GM19468 (cell line): ENCODE measurements around the gene BARD1.
"Not testable (repeated sequence)": the region's sequence is repeated elsewhere in the genome, so short reads cannot be mapped to it uniquely, and the experiment has no call there.

ENCODE experiments used
- ATAC-seq: cut with Tn5 transposase; IDR thresholded peaks from one replicate; pipeline ENCODE4 v1.9.1; 2021; ENCODE audit warnings: mild to moderate bottlenecking, moderate library complexity, moderate number of reproducible peaks; ENCODE audit not compliant: unreplicated experiment; ENCODE audit errors: extremely low read depth

The BARD1 gene

GRCh38 chr2:214774108-214774507 is 35.4 kb downstream of the BARD1 start:
- no peak for ATAC-seq

- ATAC-seq = no peak
Observed at GRCh38 chr2:214772443-214773015, 37.0 kb downstream of the BARD1 start.

DNA sequence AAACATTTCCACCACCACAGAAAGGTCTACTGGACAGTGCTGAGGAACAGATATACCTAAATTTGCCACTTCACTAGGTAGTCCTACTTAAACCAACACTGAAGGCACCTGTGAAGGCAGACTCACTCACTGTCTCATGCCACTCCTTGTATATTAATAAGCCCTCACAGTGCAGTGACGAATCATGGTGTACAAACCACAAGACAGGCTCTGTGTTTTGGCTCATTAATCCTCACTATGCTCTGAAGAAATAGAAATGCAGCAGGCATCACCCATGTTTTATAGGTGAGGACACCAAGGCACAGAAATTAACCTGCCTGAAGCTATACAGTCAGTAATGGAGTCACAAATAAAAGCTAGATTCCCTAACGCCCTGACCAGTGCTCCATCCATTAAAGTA is 44.3 kb downstream of the BARD1 start:
- ATAC-seq = no peak

- no peak for ATAC-seq
Observed at GRCh38 chr2:214753455-214753854, 56.0 kb downstream of the BARD1 start.

DNA sequence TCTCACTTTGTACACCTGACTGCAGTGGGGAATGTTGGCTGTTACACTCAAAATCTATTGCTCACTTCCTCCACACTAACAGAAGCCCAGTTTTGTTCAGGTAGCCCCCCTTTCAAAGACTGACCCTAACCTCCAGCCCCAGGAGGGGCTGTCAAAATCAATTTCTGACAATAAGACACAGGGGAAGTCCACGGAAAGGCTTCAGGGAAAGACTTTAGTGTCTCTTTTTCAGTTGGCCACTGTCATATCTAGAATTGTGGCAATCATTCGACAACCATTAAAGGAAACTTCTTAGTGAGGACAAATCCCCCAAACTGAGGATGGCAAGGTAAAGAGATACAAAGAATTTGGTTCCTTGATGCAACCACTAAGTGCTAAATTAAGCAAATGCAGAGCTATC is 59.0 kb downstream of the BARD1 start:
- ATAC-seq = no peak

- ATAC-seq = peak; percentile 71
Observed at GRCh38 chr2:214747992-214748391, 61.5 kb downstream of the BARD1 start.

DNA sequence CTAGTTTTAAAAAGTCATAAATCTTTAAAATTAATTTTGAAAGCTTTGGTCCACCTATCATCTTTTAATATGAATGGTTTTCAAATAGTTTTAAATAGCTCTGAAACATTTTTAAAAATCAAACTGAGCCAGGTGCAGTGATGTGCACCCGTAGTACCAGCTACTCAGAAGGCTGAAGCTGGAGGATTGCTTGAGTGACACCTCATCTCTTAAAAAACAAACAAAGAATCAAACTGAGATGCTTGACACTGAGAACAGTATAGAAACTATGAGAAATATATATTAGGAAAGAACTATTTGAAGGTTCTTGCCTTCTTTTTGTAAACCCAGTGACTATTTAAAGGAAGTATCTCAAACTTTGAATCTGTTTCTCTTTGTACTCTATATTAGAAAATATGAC is 67.4 kb downstream of the BARD1 start:
- ATAC-seq = no peak

DNA sequence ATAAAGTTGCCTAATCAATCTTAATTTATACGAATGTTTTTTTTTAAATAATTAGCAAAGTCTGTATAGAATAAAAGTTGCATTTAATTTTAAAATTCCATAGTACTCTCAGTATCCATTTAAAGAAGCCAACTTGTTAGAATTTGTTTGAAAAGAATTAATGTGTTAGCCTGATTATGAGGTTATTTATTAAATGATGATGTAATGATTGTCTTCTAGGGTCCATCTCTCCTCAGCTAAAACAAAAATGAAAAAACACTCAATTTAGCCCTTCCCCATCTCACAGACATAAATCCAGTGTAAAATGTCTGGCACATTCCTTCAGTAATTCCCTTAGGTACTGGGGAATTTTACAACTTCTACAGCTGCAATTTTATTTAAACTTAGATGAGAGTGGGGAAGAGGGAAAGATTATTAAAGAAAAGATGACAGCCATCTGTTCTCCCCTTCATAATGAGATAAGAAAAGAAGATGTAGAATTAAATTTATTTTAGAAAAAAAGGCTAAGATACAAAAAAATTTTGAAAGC is 68.6 kb downstream of the BARD1 start:
- ATAC-seq = no peak

DNA sequence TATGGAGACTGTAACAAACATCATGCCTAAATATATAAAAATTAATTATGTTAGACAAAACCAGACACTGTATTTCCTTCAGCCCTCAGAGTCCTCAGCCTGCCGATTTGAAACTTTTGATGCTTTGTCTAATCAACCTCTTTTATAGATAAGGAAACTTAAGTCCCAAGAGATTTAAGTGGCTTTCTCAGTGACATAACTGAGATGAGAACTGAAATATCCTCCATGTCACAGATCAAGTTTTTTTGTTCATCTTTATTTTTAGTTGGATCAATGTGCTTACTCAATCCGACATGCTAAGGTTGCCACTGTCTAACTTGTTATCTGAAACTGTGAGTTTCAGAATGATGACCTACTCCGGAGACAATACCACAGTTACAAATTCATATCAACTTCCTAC is 72.3 kb downstream of the BARD1 start:
- peak; percentile 98 for ATAC-seq

DNA sequence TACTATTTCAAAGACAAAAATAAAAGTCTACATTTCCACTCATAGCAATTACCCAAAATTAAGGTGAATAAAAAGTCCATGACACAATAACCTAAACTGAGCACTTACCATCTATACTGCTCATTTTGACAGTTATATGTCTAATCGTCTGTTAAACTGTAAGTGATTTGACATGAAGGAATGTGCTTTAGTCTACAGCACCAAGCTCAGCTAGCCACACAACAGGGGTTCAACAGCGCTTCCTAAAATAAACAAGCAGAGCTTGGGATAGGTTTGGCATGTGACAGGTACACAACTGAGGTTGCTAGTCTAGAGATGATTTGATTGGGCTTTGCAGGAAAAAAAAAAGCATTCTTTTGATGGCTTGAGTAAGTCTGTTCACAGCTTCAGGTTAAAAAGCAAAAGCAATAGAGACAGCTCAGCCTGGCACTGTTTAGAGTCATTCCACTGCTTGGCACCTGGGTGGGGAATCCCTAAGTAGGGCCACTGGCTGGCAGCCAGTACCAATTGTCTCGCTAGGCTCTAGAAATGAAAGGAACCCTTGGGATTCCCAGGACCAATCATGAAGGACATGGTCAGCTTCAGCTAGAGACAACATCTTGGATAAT is 78.6 kb downstream of the BARD1 start:
- peak; percentile 31 for ATAC-seq

- no peak for ATAC-seq
Observed at GRCh38 chr2:214730248-214730647, 79.2 kb downstream of the BARD1 start.

- ATAC-seq = no peak
Observed at GRCh38 chr2:214724741-214725140, 84.7 kb downstream of the BARD1 start.

DNA sequence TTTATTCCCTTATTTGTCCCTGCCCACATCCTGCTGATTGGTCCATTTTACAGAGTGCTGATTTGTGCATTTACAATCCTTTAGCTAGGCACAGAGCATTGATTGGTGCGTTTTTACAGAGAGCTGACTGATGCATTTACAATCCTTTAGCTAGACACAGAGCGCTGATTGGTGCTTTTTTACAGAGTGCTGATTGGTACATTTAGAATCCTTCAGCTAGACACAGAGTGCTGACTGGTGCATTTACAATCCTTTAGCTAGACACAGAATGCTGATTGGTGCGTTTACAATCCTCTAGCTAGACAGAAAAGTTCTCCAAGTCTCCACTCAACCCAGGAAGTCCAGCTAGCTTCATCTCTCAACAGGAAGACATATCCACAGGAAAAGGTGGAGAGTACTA is 91.6 kb downstream of the BARD1 start:
- ATAC-seq = not testable (repeated sequence)

DNA sequence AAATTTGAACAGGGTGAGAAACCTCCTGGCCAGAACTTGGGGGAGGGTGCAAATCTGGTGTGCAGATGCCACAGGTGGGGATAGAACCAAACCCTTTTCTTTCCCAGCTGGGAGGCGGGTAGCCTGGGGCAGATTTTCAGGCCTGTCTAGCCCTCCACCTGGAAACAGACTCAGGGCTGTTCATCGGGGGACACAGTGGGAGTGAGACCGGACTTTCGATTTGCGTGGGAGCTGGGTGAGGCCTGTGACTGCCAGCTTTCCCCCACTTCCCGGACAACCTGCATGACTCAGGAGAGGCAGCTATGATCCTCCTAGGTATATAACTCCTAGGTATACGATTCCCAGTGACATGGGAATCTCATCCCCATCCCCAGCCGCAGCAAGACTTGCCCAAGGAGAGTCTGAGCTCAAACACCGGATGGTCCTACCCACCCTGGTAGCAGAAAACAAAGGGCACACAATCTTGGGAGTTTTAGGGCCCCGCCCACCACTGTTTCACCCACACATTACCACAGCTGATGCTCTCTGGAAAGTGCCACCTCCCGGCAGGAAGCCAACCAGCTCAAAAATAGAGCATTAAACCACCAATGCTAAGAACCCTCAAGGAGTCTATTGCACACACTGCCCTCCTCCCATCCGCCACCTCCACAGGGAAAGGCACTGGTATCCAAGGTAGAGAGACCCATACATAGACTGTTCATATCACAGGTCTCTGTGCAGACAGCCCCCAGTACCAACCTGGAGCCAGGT is 92.5 kb downstream of the BARD1 start:
- ATAC-seq = no peak

GRCh38 chr2:214715025-214715424 is 94.5 kb downstream of the BARD1 start:
- no peak for ATAC-seq

GRCh38 chr2:214713080-214713830 is 96.2 kb downstream of the BARD1 start:
- no peak for ATAC-seq

GRCh38 chr2:214710729-214711128 is 98.8 kb downstream of the BARD1 start:
- ATAC-seq = no peak

GRCh38 chr2:214706986-214707385 is 102.5 kb downstream of the BARD1 start:
- no peak for ATAC-seq

DNA sequence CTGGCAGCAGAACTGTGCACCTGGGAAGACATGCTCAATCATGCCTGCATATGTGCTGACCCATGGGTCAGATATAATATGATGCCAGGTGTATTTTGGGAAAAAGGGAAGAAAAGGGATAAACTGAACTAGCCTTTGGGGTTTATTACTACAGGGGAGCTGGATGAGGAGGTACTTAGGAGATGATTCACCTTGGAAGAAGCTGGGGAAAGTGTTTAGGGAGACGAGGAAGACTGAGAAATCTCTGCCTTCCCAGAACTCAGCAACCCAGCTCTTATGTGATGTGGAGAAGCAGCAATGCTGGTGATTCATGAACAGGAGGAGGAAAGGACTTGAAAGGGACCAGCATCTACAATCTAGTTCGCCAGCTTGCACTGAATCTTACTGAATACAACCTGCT is 110.2 kb downstream of the BARD1 start:
- ATAC-seq = no peak

DNA sequence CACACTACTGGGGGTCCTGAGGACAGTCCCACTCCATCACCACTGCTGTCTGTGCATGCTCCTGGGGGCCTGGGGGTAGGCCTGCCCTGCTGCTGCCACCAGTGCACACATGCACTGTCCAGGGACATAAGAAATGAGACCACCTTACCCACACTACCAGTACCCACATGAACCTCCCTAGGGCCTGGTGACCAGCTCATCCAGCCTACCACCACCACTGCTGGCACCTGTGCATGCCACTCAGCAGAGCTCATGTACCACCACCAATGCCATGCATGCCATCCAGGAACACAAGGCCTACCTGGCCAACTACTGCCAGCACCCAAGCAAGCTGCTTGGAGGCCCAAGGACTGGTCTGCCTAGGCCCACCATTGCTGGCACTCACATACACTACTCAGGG is 112.8 kb downstream of the BARD1 start:
- no peak for ATAC-seq

GRCh38 chr2:214695789-214696188 is 113.7 kb downstream of the BARD1 start:
- no peak for ATAC-seq
